HEK293T (cell line): ENCODE data around the gene EPG5.

Source experiments
- FOXM1 ChIP-seq: fragments of 450-650 bp; IDR thresholded peaks from 2 replicates; pipeline ENCODE4 v1.6.1; 2017; ENCODE audit warnings: mild to moderate bottlenecking, borderline replicate concordance
- HDGF ChIP-seq: fragments of 450-650 bp; IDR thresholded peaks from 2 replicates; pipeline ENCODE4 v1.6.1; 2017; ENCODE audit warnings: antibody characterized with exemption, borderline replicate concordance
- L3MBTL2 ChIP-seq: fragments of 450-650 bp; conservative IDR thresholded peaks from 2 replicates; pipeline ENCODE4 v1.6.1; 2016; ENCODE audit warnings: mild to moderate bottlenecking
- SP1 ChIP-seq: fragments of 450-650 bp; IDR thresholded peaks from 2 replicates; pipeline ENCODE4 v1.6.1; 2017

DNA sequence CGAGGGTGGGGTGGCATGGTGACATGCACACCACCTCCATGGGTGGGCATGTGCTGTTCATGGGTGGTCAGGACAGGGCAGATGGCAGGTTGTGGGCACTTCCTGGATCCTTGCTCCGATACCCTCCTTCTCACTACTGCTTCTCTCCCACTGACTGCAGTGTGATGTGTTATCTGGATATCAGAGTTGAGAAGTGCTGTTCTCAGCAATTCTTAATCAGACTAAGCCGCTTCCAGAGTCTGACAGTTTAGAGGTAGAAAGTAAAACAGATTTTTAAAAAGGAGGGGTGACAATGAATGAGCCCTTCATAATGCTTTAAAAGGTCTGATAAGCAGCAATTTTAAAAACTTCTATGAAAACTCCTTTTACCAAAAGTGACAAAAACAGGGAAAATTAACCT, 107.8 kb downstream of the EPG5 start:
- TF ChIP-seq L3MBTL2 (no peak), HDGF (no peak), FOXM1 (no peak), SP1 (no peak)
